MM.1S (cell line): ENCODE measurements around the gene GNG12.

ENCODE experiments used
- DNase-seq: peaks from one replicate; pipeline ENCODE4 v3.0.0-alpha.2; 2015
- H2AFZ ChIP-seq: fragments of 300-600 bp; sonication (generic); 2 replicates; pipeline ENCODE4 v1.6.0; 2016; ENCODE audit warnings: antibody characterized with exemption, low read length
- H3F3A ChIP-seq: fragments of 300-600 bp; sonication (generic); 2 replicates; pipeline ENCODE4 v1.6.1; 2016; ENCODE audit warnings: mild to moderate bottlenecking, antibody characterized with exemption, low read length, moderate library complexity, mixed read lengths; ENCODE audit not compliant: insufficient read depth
- H3K27ac ChIP-seq: fragments of 300-600 bp; sonication (generic); 2 replicates; pipeline ENCODE4 v1.5.1; 2016; ENCODE audit warnings: mild to moderate bottlenecking, low read length
- H3K27me3 ChIP-seq: fragments of 300-600 bp; sonication (generic); replicated peaks from 2 replicates; pipeline ENCODE4 v1.6.0; 2016; ENCODE audit warnings: low read length; ENCODE audit not compliant: insufficient read depth
- H3K36me3 ChIP-seq: fragments of 300-600 bp; sonication (generic); replicated peaks from 2 replicates; pipeline ENCODE4 v1.6.1; 2016; ENCODE audit warnings: mild to moderate bottlenecking, low read length, mixed read lengths; ENCODE audit not compliant: insufficient read depth
- H3K4me1 ChIP-seq: fragments of 300-600 bp; sonication (generic); 2 replicates; pipeline ENCODE4 v1.6.1; 2016; ENCODE audit warnings: low read length, mixed read lengths
- H3K4me2 ChIP-seq: fragments of 300-600 bp; sonication (generic); 2 replicates; pipeline ENCODE4 v1.6.0; 2016; ENCODE audit warnings: low read depth, low read length
- H3K4me3 ChIP-seq: fragments of 300-600 bp; sonication (generic); 2 replicates; pipeline ENCODE4 v1.5.1; 2016; ENCODE audit warnings: low read length, mixed read lengths
- H3K79me2 ChIP-seq: fragments of 300-600 bp; sonication (generic); 2 replicates; pipeline ENCODE4 v1.6.1; 2016; ENCODE audit warnings: mixed run types, low read length, mixed read lengths
- H3K9ac ChIP-seq: fragments of 300-600 bp; sonication (generic); 2 replicates; pipeline ENCODE4 v1.6.1; 2016; ENCODE audit warnings: low read length, mixed read lengths
- H3K9me2 ChIP-seq: fragments of 300-600 bp; sonication (generic); replicated peaks from 2 replicates; pipeline ENCODE4 v1.6.1; 2016; ENCODE audit warnings: mild to moderate bottlenecking, low read length, mixed read lengths; ENCODE audit not compliant: insufficient read depth
- H3K9me3 ChIP-seq: fragments of 300-600 bp; sonication (generic); replicated peaks from 2 replicates; pipeline ENCODE4 v1.6.1; 2016; ENCODE audit warnings: mild to moderate bottlenecking, low read length, mixed read lengths; ENCODE audit not compliant: insufficient read depth
- H4K20me1 ChIP-seq: fragments of 300-600 bp; sonication (generic); 2 replicates; pipeline ENCODE4 v1.6.1; 2016; ENCODE audit warnings: mild to moderate bottlenecking, low read length, moderate library complexity, mixed read lengths; ENCODE audit not compliant: insufficient read depth
- CTCF ChIP-seq: fragments of 300-600 bp; sonication (generic); IDR thresholded peaks from 2 replicates; pipeline ENCODE4 v1.5.1; 2016; ENCODE audit warnings: antibody characterized with exemption, low read length, mixed read lengths
- EZH2 ChIP-seq: fragments of 300-600 bp; sonication (generic); optimal IDR thresholded peaks from 2 replicates; pipeline ENCODE3; 2017; ENCODE audit warnings: low read depth, mild to moderate bottlenecking, antibody characterized with exemption, low read length, mixed read lengths
- EZH2phosphoT487 ChIP-seq: fragments of 300-600 bp; sonication (generic); IDR thresholded peaks from 2 replicates; pipeline ENCODE4 v1.6.1; 2018; ENCODE audit warnings: antibody characterized with exemption, low read length

Gene GNG12

GRCh38 chr1:67755160-67755559, 78.1 kb downstream of the GNG12 start:
- no peaks in the 10 kb centered on the region for H3K9me2 ChIP-seq
- no peaks in the 10 kb centered on the region for H3K36me3 ChIP-seq
- H3K79me2 ChIP-seq, result no peaks in the 10 kb centered on the region
- H3F3A ChIP-seq, result peaks cover 17% of the 10 kb centered on the region
- H3K9me3 ChIP-seq, result no peaks in the 10 kb centered on the region
- no peak for TF ChIP-seq EZH2phosphoT487
- TF ChIP-seq CTCF, result no peak
- no peak for TF ChIP-seq EZH2
- no peak overlapping the region for H3K4me2 ChIP-seq
- H3K9ac ChIP-seq, result no peak overlapping the region
- no peaks in the 10 kb centered on the region for H3K27me3 ChIP-seq
- peaks cover 38% of the 10 kb centered on the region for H3K4me1 ChIP-seq
- no peak overlapping the region for H3K4me3 ChIP-seq
- no peak for DNase-seq
- H2AFZ ChIP-seq, result no peak overlapping the region
- H3K27ac ChIP-seq, result no peak overlapping the region
- H4K20me1 ChIP-seq, result no peaks in the 10 kb centered on the region

- H3K4me3 ChIP-seq, result no peak overlapping the region
- no peak overlapping the region for H3K9ac ChIP-seq
- H3K36me3 ChIP-seq, result no peaks in the 10 kb centered on the region
- H3K9me3 ChIP-seq, result no peaks in the 10 kb centered on the region
- H2AFZ ChIP-seq, result no peak overlapping the region
- no peak overlapping the region for H3K4me2 ChIP-seq
- no peak overlapping the region for H3K27ac ChIP-seq
- H3K27me3 ChIP-seq, result no peaks in the 10 kb centered on the region
- TF ChIP-seq CTCF (no peak), EZH2 (no peak), EZH2phosphoT487 (no peak)
- H4K20me1 ChIP-seq, result no peaks in the 10 kb centered on the region
- H3K4me1 ChIP-seq, result peaks cover 41% of the 10 kb centered on the region
- no peaks in the 10 kb centered on the region for H3K79me2 ChIP-seq
- no peaks in the 10 kb centered on the region for H3K9me2 ChIP-seq
- DNase-seq, result no peak
- H3F3A ChIP-seq, result peaks cover 17% of the 10 kb centered on the region
These were observed 78.7 kb downstream of the GNG12 start for GRCh38 chr1:67754526-67754920.

- Histone ChIP-seq H3F3A (peaks cover 18% of the 10 kb centered on the region), H3K27me3 (no peaks in the 10 kb centered on the region), H3K9me2 (no peaks in the 10 kb centered on the region), H3K4me1 (peaks cover 41% of the 10 kb centered on the region), H3K9ac (no peak overlapping the region), H3K79me2 (no peaks in the 10 kb centered on the region), H3K36me3 (no peaks in the 10 kb centered on the region), H4K20me1 (no peaks in the 10 kb centered on the region), H2AFZ (no peak overlapping the region), H3K4me2 (no peak overlapping the region), H3K4me3 (no peak overlapping the region), H3K9me3 (no peaks in the 10 kb centered on the region), H3K27ac (no peak overlapping the region)
- DNase-seq, result no peak
- TF ChIP-seq EZH2phosphoT487 (no peak), EZH2 (no peak), CTCF (no peak)
These were observed 79.3 kb downstream of the GNG12 start for GRCh38 chr1:67753776-67754525.
